GM23338 (cell line): ENCODE measurements around the gene SLC16A11. TPM values are rescaled to one million over a fixed set of nuclear protein-coding genes. Genes with fewer than 3 reads are reported as not detected.

Experiments
- ATAC-seq: fragments of 200-7000 bp; cut with Tn5 transposase; 3 replicates; pipeline ENCODE4 v1.9.1; 2020
- DNase-seq: peaks from one replicate; pipeline ENCODE4 v3.0.0-alpha.2; 2015; ENCODE audit warnings: low spot score
- H2AFZ ChIP-seq: fragments of 200-600 bp; sonication (generic); 2 replicates; pipeline ENCODE4 v1.8.0; 2016; ENCODE audit warnings: antibody characterized with exemption, mild to moderate bottlenecking, moderate library complexity
- H3F3A ChIP-seq: fragments of 200-600 bp; sonication (generic); replicated peaks from 2 replicates; pipeline ENCODE4 v1.8.0; 2017; ENCODE audit warnings: antibody characterized with exemption, mixed run types, low read depth
- H3K27ac ChIP-seq: fragments of 200-600 bp; sonication (generic); 2 replicates; pipeline ENCODE4 v1.6.1; 2016; ENCODE audit warnings: low read depth
- H3K27me3 ChIP-seq: fragments of 200-600 bp; sonication (generic); 2 replicates; pipeline ENCODE4 v1.8.0; 2016; ENCODE audit warnings: mild to moderate bottlenecking, mixed run types, moderate library complexity; ENCODE audit not compliant: insufficient read depth
- H3K36me3 ChIP-seq: fragments of 200-600 bp; sonication (generic); 2 replicates; pipeline ENCODE4 v1.8.0; 2016; ENCODE audit warnings: mild to moderate bottlenecking; ENCODE audit not compliant: insufficient read depth
- H3K4me1 ChIP-seq: fragments of 200-600 bp; sonication (generic); 2 replicates; pipeline ENCODE4 v1.8.0; 2016; ENCODE audit warnings: mild to moderate bottlenecking, moderate library complexity; ENCODE audit not compliant: insufficient read depth
- H3K4me2 ChIP-seq: fragments of 200-600 bp; sonication (generic); 2 replicates; pipeline ENCODE4 v1.7.1; 2017; ENCODE audit warnings: mixed run types
- H3K4me3 ChIP-seq: fragments of 200-600 bp; sonication (generic); 2 replicates; pipeline ENCODE4 v1.6.1; 2016; ENCODE audit warnings: mixed run types
- H3K79me2 ChIP-seq: fragments of 200-600 bp; sonication (generic); replicated peaks from 2 replicates; pipeline ENCODE4 v1.8.0; 2017; ENCODE audit warnings: mild to moderate bottlenecking; ENCODE audit not compliant: insufficient read depth
- H3K9me2 ChIP-seq: fragments of 200-600 bp; sonication (generic); 2 replicates; pipeline ENCODE4 v1.8.0; 2017; ENCODE audit not compliant: insufficient read depth
- H4K20me1 ChIP-seq: fragments of 200-600 bp; sonication (generic); replicated peaks from 2 replicates; pipeline ENCODE4 v1.8.0; 2017; ENCODE audit warnings: mild to moderate bottlenecking; ENCODE audit not compliant: insufficient read depth
- H3K27ac Mint-ChIP-seq: 2 replicates; pipeline ENCODE4 v1.8.0; 2020; ENCODE audit warnings: inconsistent platforms, mild to moderate bottlenecking, moderate library complexity, mixed read lengths
- H3K27me3 Mint-ChIP-seq: 3 replicates; pipeline ENCODE4 v1.8.0; 2022; ENCODE audit warnings: low read depth, mild to moderate bottlenecking, moderate library complexity, mixed read lengths, inconsistent platforms; ENCODE audit not compliant: insufficient read depth, poor library complexity
- H3K36me3 Mint-ChIP-seq: 3 replicates; pipeline ENCODE4 v1.8.0; 2021; ENCODE audit warnings: low read depth, mild to moderate bottlenecking, inconsistent platforms, moderate library complexity, mixed read lengths
- H3K4me1 Mint-ChIP-seq: 3 replicates; pipeline ENCODE4 v1.8.0; 2020; ENCODE audit warnings: mild to moderate bottlenecking, inconsistent platforms, mixed read lengths
- H3K4me3 Mint-ChIP-seq: 3 replicates; pipeline ENCODE4 v1.8.0; 2021; ENCODE audit warnings: moderate library complexity, mild to moderate bottlenecking, inconsistent platforms, mixed read lengths
- H3K9me3 Mint-ChIP-seq: 3 replicates; pipeline ENCODE4 v1.8.0; 2020; ENCODE audit warnings: moderate library complexity, mild to moderate bottlenecking, inconsistent platforms, mixed read lengths
- CREB1 ChIP-seq: fragments of 250-450 bp; sonication (Bioruptor Pico); IDR thresholded peaks from 2 replicates; pipeline ENCODE4 v1.5.0; 2020; ENCODE audit warnings: low read depth, mild to moderate bottlenecking, moderate library complexity
- EZH2 ChIP-seq: fragments of 200-600 bp; sonication (generic); IDR thresholded peaks from one replicate; pipeline ENCODE4 v1.8.0; 2017; ENCODE audit warnings: antibody characterized with exemption, mild to moderate bottlenecking, low read depth; ENCODE audit not compliant: unreplicated experiment
- EZH2phosphoT487 ChIP-seq: fragments of 200-600 bp; sonication (generic); IDR thresholded peaks from one replicate; pipeline ENCODE4 v1.8.1; 2018; ENCODE audit warnings: antibody characterized with exemption; ENCODE audit not compliant: unreplicated experiment
- JUNB ChIP-seq: IDR thresholded peaks from one replicate; pipeline ENCODE4 v1.6.1; 2016; ENCODE audit warnings: antibody characterized with exemption; ENCODE audit not compliant: unreplicated experiment
- NANOG ChIP-seq: IDR thresholded peaks from 2 replicates; pipeline ENCODE4 v1.6.1; 2016; ENCODE audit warnings: antibody characterized with exemption, borderline replicate concordance
- POLR2AphosphoS5 ChIP-seq: IDR thresholded peaks from 2 replicates; pipeline ENCODE4 v1.6.1; 2016; ENCODE audit warnings: antibody characterized with exemption, low read depth
- STAT1 ChIP-seq: IDR thresholded peaks from one replicate; pipeline ENCODE4 v1.6.1; 2016; ENCODE audit warnings: antibody characterized with exemption; ENCODE audit not compliant: unreplicated experiment
- ZNF114 ChIP-seq: fragments of 250-450 bp; sonication (Bioruptor Pico); IDR thresholded peaks from 2 replicates; pipeline ENCODE4 v1.5.0; 2020; ENCODE audit warnings: mild to moderate bottlenecking, moderate library complexity
- ZNF331 ChIP-seq: fragments of 250-450 bp; sonication (Bioruptor Pico); IDR thresholded peaks from 2 replicates; pipeline ENCODE4 v1.5.0; 2020; ENCODE audit warnings: low read depth, mild to moderate bottlenecking, moderate library complexity
- polyA plus RNA-seq: library from polyadenylated mRNA; unstranded; fragments of >200 nt; fragmentation: Nextera tagmentation; extraction: Ambion mirVana; gene quantifications from 2 replicates; pipeline ENCODE4 v1.2.1, GENCODE V29; 2016
- total RNA-seq: library from RNA; depleted of rRNA; stranded (reverse); fragments of >200 nt; shearing (Covaris generic); gene quantifications from 2 replicates; pipeline ENCODE4 v1.2.3, GENCODE V29; 2014
- TF ChIP-seq, protein P1 (sequence below), 2 experiments: fragments of 200-600 bp in 1 of 2; sonication (generic) in 1 of 2; conservative IDR thresholded peaks; 2 replicates each; pipeline versions ENCODE4 v1.5.1 to v1.6.1; 2016 to 2017; ENCODE audit warnings: antibody characterized with exemption in 2 of 2, low read depth in 2 of 2, mild to moderate bottlenecking in 2 of 2, moderate library complexity in 1 of 2
- TF ChIP-seq, protein P2 (sequence below): fragments of 250-450 bp; sonication (Bioruptor Pico); IDR thresholded peaks from 2 replicates; pipeline ENCODE4 v1.5.0; 2020; ENCODE audit warnings: mild to moderate bottlenecking, moderate library complexity
- TF ChIP-seq, protein P3 (sequence below): IDR thresholded peaks from 2 replicates; pipeline ENCODE4 v1.6.1; 2016; ENCODE audit warnings: antibody characterized with exemption
- TF ChIP-seq, protein P4 (sequence below): IDR thresholded peaks from one replicate; pipeline ENCODE4 v1.6.1; 2018; ENCODE audit warnings: antibody characterized with exemption; ENCODE audit not compliant: unreplicated experiment

The SLC16A11 gene
- total and polyA plus RNA-seq, 2 experiments from 2014 or later: 0.42 to 0.68 TPM

DNA sequence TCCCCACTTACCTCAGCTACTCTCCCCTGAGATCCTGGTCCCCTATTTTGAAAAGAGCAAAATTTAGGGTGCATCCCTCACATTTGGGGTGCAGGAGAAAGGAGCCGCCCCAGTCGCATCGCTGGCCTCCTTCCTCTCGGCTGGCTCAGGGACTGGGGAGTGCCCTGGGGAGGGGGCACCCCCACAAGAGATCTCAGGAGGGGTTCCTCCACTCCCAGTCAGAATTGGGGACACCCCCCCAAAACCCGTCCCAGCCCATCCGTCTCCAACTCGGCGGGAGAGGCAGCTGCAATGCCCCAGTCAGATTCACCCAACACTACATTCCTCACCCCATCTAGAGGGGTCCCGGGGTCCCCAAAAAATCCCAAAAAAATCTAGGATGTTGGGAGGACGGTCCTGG is 24.5 kb downstream of the SLC16A11 start:
- H2AFZ ChIP-seq: peak overlapping the region; percentile 96; the same call in 1 of the 2 replicates
- H3K27me3 ChIP-seq: peaks cover 41% of the 10 kb centered on the region
- DNase-seq (no peak), ATAC-seq (no peak)
- no peak for TF ChIP-seq NANOG
- no peak for TF ChIP-seq EZH2
- no peak for TF ChIP-seq ZNF114 (CRISPR knock-in tag)
- TF ChIP-seq STAT1: no peak
- TF ChIP-seq, protein P1, sequence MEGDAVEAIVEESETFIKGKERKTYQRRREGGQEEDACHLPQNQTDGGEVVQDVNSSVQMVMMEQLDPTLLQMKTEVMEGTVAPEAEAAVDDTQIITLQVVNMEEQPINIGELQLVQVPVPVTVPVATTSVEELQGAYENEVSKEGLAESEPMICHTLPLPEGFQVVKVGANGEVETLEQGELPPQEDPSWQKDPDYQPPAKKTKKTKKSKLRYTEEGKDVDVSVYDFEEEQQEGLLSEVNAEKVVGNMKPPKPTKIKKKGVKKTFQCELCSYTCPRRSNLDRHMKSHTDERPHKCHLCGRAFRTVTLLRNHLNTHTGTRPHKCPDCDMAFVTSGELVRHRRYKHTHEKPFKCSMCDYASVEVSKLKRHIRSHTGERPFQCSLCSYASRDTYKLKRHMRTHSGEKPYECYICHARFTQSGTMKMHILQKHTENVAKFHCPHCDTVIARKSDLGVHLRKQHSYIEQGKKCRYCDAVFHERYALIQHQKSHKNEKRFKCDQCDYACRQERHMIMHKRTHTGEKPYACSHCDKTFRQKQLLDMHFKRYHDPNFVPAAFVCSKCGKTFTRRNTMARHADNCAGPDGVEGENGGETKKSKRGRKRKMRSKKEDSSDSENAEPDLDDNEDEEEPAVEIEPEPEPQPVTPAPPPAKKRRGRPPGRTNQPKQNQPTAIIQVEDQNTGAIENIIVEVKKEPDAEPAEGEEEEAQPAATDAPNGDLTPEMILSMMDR (conservative IDR thresholded peaks at IDR 0.05; ENCODE audit: low read depth in 2 of 2): no peak
- TF ChIP-seq, protein P2, sequence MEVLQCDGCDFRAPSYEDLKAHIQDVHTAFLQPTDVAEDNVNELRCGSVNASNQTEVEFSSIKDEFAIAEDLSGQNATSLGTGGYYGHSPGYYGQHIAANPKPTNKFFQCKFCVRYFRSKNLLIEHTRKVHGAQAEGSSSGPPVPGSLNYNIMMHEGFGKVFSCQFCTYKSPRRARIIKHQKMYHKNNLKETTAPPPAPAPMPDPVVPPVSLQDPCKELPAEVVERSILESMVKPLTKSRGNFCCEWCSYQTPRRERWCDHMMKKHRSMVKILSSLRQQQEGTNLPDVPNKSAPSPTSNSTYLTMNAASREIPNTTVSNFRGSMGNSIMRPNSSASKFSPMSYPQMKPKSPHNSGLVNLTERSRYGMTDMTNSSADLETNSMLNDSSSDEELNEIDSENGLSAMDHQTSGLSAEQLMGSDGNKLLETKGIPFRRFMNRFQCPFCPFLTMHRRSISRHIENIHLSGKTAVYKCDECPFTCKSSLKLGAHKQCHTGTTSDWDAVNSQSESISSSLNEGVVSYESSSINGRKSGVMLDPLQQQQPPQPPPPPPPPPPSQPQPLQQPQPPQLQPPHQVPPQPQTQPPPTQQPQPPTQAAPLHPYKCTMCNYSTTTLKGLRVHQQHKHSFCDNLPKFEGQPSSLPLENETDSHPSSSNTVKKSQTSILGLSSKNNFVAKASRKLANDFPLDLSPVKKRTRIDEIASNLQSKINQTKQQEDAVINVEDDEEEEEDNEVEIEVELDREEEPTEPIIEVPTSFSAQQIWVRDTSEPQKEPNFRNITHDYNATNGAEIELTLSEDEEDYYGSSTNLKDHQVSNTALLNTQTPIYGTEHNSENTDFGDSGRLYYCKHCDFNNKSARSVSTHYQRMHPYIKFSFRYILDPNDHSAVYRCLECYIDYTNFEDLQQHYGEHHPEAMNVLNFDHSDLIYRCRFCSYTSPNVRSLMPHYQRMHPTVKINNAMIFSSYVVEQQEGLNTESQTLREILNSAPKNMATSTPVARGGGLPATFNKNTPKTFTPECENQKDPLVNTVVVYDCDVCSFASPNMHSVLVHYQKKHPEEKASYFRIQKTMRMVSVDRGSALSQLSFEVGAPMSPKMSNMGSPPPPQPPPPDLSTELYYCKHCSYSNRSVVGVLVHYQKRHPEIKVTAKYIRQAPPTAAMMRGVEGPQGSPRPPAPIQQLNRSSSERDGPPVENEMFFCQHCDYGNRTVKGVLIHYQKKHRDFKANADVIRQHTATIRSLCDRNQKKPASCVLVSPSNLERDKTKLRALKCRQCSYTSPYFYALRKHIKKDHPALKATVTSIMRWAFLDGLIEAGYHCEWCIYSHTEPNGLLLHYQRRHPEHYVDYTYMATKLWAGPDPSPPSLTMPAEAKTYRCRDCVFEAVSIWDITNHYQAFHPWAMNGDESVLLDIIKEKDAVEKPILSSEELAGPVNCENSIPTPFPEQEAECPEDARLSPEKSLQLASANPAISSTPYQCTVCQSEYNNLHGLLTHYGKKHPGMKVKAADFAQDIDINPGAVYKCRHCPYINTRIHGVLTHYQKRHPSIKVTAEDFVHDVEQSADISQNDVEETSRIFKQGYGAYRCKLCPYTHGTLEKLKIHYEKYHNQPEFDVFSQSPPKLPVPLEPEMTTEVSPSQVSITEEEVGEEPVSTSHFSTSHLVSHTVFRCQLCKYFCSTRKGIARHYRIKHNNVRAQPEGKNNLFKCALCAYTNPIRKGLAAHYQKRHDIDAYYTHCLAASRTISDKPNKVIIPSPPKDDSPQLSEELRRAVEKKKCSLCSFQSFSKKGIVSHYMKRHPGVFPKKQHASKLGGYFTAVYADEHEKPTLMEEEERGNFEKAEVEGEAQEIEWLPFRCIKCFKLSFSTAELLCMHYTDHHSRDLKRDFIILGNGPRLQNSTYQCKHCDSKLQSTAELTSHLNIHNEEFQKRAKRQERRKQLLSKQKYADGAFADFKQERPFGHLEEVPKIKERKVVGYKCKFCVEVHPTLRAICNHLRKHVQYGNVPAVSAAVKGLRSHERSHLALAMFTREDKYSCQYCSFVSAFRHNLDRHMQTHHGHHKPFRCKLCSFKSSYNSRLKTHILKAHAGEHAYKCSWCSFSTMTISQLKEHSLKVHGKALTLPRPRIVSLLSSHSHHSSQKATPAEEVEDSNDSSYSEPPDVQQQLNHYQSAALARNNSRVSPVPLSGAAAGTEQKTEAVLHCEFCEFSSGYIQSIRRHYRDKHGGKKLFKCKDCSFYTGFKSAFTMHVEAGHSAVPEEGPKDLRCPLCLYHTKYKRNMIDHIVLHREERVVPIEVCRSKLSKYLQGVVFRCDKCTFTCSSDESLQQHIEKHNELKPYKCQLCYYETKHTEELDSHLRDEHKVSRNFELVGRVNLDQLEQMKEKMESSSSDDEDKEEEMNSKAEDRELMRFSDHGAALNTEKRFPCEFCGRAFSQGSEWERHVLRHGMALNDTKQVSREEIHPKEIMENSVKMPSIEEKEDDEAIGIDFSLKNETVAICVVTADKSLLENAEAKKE (CRISPR knock-in tag): no peak
- no peak for TF ChIP-seq JUNB
- TF ChIP-seq CREB1 (CRISPR knock-in tag): no peak
- no peak for TF ChIP-seq POLR2AphosphoS5
- no peak for TF ChIP-seq ZNF331 (CRISPR knock-in tag)
- no peak for TF ChIP-seq EZH2phosphoT487
- TF ChIP-seq, protein P3, sequence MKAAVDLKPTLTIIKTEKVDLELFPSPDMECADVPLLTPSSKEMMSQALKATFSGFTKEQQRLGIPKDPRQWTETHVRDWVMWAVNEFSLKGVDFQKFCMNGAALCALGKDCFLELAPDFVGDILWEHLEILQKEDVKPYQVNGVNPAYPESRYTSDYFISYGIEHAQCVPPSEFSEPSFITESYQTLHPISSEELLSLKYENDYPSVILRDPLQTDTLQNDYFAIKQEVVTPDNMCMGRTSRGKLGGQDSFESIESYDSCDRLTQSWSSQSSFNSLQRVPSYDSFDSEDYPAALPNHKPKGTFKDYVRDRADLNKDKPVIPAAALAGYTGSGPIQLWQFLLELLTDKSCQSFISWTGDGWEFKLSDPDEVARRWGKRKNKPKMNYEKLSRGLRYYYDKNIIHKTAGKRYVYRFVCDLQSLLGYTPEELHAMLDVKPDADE: no peak
- TF ChIP-seq, protein P4, sequence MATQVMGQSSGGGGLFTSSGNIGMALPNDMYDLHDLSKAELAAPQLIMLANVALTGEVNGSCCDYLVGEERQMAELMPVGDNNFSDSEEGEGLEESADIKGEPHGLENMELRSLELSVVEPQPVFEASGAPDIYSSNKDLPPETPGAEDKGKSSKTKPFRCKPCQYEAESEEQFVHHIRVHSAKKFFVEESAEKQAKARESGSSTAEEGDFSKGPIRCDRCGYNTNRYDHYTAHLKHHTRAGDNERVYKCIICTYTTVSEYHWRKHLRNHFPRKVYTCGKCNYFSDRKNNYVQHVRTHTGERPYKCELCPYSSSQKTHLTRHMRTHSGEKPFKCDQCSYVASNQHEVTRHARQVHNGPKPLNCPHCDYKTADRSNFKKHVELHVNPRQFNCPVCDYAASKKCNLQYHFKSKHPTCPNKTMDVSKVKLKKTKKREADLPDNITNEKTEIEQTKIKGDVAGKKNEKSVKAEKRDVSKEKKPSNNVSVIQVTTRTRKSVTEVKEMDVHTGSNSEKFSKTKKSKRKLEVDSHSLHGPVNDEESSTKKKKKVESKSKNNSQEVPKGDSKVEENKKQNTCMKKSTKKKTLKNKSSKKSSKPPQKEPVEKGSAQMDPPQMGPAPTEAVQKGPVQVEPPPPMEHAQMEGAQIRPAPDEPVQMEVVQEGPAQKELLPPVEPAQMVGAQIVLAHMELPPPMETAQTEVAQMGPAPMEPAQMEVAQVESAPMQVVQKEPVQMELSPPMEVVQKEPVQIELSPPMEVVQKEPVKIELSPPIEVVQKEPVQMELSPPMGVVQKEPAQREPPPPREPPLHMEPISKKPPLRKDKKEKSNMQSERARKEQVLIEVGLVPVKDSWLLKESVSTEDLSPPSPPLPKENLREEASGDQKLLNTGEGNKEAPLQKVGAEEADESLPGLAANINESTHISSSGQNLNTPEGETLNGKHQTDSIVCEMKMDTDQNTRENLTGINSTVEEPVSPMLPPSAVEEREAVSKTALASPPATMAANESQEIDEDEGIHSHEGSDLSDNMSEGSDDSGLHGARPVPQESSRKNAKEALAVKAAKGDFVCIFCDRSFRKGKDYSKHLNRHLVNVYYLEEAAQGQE: no peak
- H3K36me3 ChIP-seq: no peaks in the 10 kb centered on the region
- no peak overlapping the region for H3K27ac ChIP-seq
- H3K9me2 ChIP-seq: no peaks in the 10 kb centered on the region
- peaks cover 10% of the 10 kb centered on the region; the same call in 1 of the 2 replicates for H3F3A ChIP-seq
- no peaks in the 10 kb centered on the region for H3K79me2 ChIP-seq
- H3K27me3 Mint-ChIP-seq: peaks cover 44% of the 10 kb centered on the region
- peaks cover 42% of the 10 kb centered on the region for H3K4me1 Mint-ChIP-seq
- H3K4me2 ChIP-seq: peak overlapping the region; percentile 86; the same call in 1 of the 2 replicates
- peak overlapping the region; percentile 47; the same call in 1 of the 2 replicates for H3K4me3 ChIP-seq
- H3K4me1 ChIP-seq: peaks cover 40% of the 10 kb centered on the region
- H3K4me3 Mint-ChIP-seq: peak overlapping the region; percentile 54; the same call in 1 of the 3 replicates
- H4K20me1 ChIP-seq: no peaks in the 10 kb centered on the region
- no peaks in the 10 kb centered on the region; the same call in 2 of the 3 replicates for H3K9me3 Mint-ChIP-seq
- peak overlapping the region; percentile 84 for H3K27ac Mint-ChIP-seq
- peaks cover 10% of the 10 kb centered on the region for H3K36me3 Mint-ChIP-seq
